AG08396 (cell line): ENCODE data around the gene SLC6A18.
"Not testable (repeated sequence)": the region's sequence is repeated elsewhere in the genome, so short reads cannot be mapped to it uniquely, and the experiment has no call there.

Source experiments
- DNase-seq: peaks from one replicate; pipeline ENCODE4 v3.0.0; 2012; ENCODE audit warnings: low spot score, mixed read lengths

The SLC6A18 gene

GRCh38 chr5:1256776-1257175 lies 31.6 kb downstream of the SLC6A18 start:
- no peak for DNase-seq

- DNase-seq = no peak
Observed at GRCh38 chr5:1257363-1257762, 32.2 kb downstream of the SLC6A18 start.

DNA sequence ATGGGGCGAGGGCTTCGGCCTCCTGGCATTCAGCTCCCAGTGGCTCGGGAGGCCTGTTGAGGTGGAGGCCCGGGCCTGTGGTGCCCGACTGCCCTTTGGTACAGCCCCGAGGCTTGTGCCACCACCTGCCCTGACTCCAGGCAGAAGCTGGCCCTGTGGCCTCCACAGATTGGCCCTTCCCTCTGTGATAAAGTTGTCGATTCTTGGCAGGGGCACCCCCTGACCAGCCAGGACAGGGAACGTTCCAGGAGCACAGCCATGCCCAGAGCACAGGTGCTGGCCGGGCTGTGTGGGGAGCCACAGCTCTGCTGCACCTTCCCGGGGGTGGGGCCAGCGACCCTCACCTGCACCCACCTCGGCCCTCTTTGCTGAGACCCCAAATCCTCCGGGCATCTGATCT lies 32.7 kb downstream of the SLC6A18 start:
- no peak for DNase-seq

DNA sequence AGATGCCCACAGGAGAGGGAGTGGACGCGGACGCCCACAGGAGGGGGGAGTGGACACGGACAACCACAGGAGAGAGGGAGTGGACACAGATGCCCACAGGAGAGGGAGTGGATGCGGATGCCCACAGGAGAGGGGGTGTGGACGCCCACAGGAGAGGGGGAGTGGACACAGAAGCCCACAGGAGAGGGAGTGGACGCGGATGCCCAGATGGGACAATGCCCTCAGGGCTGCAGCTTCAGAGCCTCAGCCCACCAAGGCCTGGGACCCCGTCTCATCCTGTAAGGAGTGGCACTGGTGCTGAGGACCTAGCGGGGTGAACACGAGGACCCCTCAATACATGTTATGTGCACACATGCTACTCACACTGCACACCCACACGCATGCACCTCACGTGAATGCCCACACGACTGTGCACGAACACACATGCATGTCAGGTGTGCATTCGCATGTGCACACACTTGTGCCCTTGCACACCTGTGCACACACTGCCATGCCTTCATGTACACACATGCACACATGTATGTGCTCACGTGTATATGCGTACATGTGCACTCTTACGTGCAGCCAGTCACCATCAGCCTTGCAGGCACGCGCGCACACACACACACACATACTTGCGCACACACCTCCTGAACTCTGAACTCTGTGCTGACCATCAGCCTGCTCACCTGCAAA lies 34.8 kb downstream of the SLC6A18 start:
- no peak for DNase-seq

GRCh38 chr5:1261643-1262042 lies 36.5 kb downstream of the SLC6A18 start:
- DNase-seq = no peak

GRCh38 chr5:1262381-1262780 lies 37.2 kb downstream of the SLC6A18 start:
- no peak for DNase-seq

GRCh38 chr5:1264211-1264610 lies 39.0 kb downstream of the SLC6A18 start:
- no peak for DNase-seq

DNA sequence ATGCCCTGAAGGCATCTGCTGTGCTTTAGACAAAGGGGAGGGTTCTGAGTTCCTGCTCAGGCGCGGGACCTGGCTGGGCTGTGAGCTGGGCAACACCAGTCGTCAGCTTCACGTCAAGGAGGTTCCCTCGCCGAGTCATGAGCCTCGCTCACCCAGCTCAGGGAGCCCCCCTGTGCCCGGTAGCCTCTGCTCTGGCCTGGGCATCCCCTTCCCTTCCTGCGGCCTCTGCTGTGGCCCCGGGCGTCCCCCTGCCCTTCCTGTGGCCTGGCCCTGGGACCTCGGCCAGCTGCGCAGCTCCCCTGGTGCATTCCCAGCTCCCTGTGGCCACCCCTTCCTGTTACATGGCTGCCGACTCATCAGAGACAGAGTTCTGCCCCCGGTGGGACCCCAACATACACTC lies 39.8 kb downstream of the SLC6A18 start:
- DNase-seq = no peak

DNA sequence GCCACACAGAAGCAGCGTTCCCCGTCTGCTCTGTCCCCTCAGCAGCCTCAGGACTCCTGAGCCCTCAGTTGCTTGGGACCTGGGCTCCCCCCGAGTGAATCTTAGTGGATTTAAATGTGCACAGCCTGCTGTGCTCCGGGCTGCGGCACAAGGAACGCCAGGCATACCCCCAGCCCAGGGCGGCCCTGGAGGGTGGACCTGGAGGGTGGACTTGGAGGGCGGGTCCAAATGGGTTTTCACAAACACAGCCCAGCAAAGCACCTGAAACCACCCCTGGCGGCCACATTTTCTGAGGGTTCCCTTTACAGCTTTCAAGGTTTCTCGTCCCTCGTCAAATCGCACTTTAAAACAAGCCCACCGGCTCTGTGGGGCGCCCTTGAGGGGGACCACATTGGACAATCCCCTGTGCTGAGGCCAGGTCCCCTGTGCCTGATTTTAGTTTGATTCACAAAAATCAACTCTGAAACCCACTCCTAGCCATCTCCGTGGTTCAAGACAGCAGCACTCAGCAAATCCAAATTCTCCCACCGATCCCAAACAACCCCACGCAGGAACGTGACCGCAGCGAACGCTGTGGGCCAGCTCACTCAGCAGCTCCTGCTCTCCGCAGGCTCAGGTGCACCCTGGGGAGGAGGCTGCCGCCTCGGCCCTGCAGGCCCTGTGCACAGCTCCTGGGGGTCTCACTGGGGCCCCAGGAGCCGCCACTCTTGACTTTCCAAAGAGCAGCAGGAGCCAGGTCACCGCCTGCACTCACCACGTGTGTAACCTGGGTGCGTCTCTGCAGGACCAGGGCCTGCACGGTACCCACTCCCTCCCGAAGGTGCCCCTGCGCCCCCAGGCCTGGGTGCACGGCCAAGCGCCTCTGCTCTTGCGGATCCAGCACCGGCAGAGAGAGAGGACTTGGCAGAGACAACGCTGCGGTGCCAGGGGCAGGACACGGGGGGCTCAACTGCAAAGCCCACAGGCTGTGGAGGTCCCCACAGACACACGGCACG lies 40.6 kb downstream of the SLC6A18 start:
- no peak for DNase-seq

- DNase-seq = no peak
Observed at GRCh38 chr5:1266791-1267190, 41.6 kb downstream of the SLC6A18 start.

GRCh38 chr5:1267464-1267863 lies 42.3 kb downstream of the SLC6A18 start:
- DNase-seq = not testable (repeated sequence)

DNA sequence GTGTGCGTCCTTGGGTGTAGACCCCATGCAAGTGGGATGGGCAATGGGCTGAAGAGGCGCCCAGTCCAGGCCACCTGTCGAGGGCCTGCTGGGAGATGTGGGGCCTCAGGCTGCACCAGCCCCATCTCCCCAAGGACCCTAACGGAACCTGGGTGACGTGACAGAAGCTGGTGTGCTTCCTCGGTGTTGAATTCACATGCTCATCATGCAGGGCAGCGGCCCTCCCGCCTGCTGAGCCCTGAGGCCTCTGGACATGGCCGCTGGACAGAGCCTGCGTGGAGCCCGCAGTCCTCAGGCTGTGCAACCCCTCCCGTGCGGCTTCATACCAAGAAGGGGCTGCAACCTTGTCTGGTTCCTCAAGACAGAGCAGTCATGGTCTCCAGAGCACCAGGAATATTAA lies 42.9 kb downstream of the SLC6A18 start:
- DNase-seq = no peak

GRCh38 chr5:1268666-1269065 lies 43.5 kb downstream of the SLC6A18 start:
- DNase-seq = no peak

- no peak for DNase-seq
Observed at GRCh38 chr5:1270426-1270825, 45.2 kb downstream of the SLC6A18 start.

GRCh38 chr5:1270933-1271914 lies 46.0 kb downstream of the SLC6A18 start:
- no peak for DNase-seq

- no peak for DNase-seq
Observed at GRCh38 chr5:1272201-1272600, 47.0 kb downstream of the SLC6A18 start.

GRCh38 chr5:1273745-1274144 lies 48.6 kb downstream of the SLC6A18 start:
- no peak for DNase-seq

DNA sequence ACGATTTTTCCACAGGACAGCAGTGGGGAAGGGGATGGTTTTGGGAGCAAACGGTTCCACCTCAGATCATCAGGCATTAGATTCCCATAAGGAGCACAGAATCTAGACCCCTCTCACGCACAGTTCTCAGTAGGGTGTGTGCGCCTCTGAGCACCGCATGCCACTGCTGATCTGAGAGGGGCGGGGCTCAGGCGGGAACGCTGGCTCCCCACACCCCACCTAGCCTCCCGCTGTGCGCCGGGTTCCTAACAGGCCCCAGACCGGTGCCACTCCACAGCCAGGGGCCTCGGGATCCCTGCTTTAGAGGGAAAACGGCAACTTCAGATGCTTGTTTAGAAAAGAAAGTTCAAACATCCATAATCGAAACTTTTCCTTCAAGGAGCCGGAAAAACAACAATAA lies 49.3 kb downstream of the SLC6A18 start:
- no peak for DNase-seq

DNA sequence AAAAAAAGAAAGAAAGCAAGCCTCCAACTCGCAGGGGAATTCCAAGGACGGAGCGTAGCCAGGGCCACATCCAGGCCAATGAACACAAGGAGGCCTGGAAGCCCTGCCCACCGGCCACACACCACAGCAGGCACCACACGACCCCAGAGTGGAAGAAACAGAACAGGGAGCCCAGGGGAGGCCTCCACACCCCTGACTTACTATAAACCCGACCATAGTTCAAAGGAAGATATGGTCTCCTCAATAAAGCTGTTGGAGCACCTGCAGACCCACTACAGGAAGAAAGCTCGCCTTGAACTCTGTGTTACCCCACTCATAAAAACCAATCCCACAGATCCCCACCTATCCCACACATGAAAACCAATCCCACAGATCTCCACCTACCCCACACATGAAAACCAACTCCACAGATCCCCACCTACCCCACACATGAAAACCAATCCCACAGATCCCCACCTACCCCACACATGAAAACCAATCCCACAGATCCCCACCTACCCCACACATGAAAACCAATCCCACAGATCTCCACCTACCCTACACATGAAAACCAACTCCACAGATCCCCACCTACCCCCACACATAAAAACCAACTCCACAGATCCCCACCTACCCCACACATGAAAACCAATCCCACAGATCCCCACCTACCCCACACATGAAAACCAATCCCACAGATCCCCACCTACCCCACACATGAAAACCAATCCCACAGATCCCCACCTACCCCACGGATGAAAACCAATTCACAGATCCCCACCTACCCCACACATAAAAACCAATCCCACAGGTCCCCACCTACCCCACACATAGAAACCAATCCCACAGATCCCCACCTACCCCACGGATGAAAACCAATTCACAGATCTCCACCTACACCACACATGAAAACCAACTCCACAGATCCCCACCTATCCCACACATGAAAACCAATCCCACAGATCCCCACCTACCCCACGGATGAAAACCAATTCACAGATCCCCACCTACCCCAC lies 50.5 kb downstream of the SLC6A18 start:
- DNase-seq = not testable (repeated sequence)

- no peak for DNase-seq
Observed at GRCh38 chr5:1276930-1277329, 51.7 kb downstream of the SLC6A18 start.

DNA sequence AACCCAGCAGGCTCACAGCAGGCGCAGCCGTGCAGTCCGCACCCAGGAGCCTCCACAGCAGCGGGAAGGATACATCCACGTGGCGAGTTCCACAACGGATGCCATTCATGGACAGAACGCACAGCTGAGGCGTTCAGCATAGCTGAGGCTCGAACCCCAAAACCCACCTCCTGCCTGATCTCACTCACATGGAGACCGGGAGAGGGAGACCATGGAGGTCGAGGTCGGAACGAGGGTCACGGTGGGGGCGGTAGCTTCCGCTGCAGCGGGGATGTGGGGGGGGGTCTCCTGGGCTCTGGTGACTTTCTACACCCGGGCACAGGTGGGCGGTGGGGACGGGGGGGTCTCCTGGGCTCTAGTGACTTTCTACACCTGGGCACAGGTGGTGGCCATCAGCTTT lies 52.1 kb downstream of the SLC6A18 start:
- no peak for DNase-seq
